PC-3 (cell line): Measurements from ENCODE around the gene GLRB. TPM values are rescaled to one million over a fixed set of nuclear protein-coding genes. Genes with fewer than 3 reads are reported as not detected.

Source experiments
- ATAC-seq: fragments of 200-7000 bp; cut with Tn5 transposase; 2 replicates; pipeline ENCODE4 v1.9.1; 2020; ENCODE audit warnings: mild to moderate bottlenecking, moderate library complexity
- BruUV-seq: library from RNA; stranded (reverse); fragments of 400-500 nt; replicated peaks from 2 replicates; lab custom pipeline; 2021; lab: Mats Ljungman, UMichigan
- CTCF ChIA-PET: fragments of 300-600 bp; sonication (Branson Sonifier 250); formaldehyde crosslinking; loops from one replicate; lab custom pipeline; 2022; ENCODE audit warnings: antibody characterized with exemption; lab: Charles Lee
- POLR2A ChIA-PET: fragments of 300-600 bp; sonication (Branson Sonifier 250); formaldehyde crosslinking; loops from one replicate; lab custom pipeline; 2022; ENCODE audit warnings: antibody characterized with exemption; ENCODE audit not compliant: unreplicated experiment; lab: Charles Lee
- DNase-seq: peaks from one replicate; pipeline ENCODE4 v3.0.0-alpha.2; 2015
- H2AFZ ChIP-seq: fragments of 300-600 bp; sonication (generic); 2 replicates; pipeline ENCODE4 v1.6.0; 2016; ENCODE audit warnings: antibody characterized with exemption, low read length
- H3F3A ChIP-seq: fragments of 300-600 bp; sonication (generic); one replicate; pipeline ENCODE4 v1.6.0; 2017; ENCODE audit warnings: antibody characterized with exemption, low read length, control low read depth, mild to moderate bottlenecking; ENCODE audit not compliant: unreplicated experiment
- H3K27ac ChIP-seq: fragments of 300-600 bp; sonication (generic); 2 replicates; pipeline ENCODE4 v1.5.1; 2016; ENCODE audit warnings: mild to moderate bottlenecking, low read length
- H3K27me3 ChIP-seq: fragments of 300-600 bp; sonication (generic); 2 replicates; pipeline ENCODE4 v1.6.1; 2016; ENCODE audit warnings: low read length, mixed read lengths
- H3K36me3 ChIP-seq: fragments of 300-600 bp; sonication (generic); 2 replicates; pipeline ENCODE4 v1.6.1; 2016; ENCODE audit warnings: low read depth, mixed run types, low read length, mixed read lengths
- H3K4me1 ChIP-seq: fragments of 300-600 bp; sonication (generic); 2 replicates; pipeline ENCODE4 v1.5.1; 2016; ENCODE audit warnings: low read length; ENCODE audit not compliant: insufficient read depth
- H3K4me2 ChIP-seq: fragments of 300-600 bp; sonication (generic); 2 replicates; pipeline ENCODE4 v1.6.0; 2016; ENCODE audit warnings: low read length
- H3K4me3 ChIP-seq: fragments of 300-600 bp; sonication (generic); 2 replicates; pipeline ENCODE4 v1.5.1; 2016; ENCODE audit warnings: mild to moderate bottlenecking, low read length, mixed read lengths
- H3K79me2 ChIP-seq: fragments of 300-600 bp; sonication (generic); 2 replicates; pipeline ENCODE4 v1.6.1; 2017; ENCODE audit warnings: low read length, mixed read lengths
- H3K9ac ChIP-seq: fragments of 300-600 bp; sonication (generic); 2 replicates; pipeline ENCODE4 v1.6.0; 2016; ENCODE audit warnings: mild to moderate bottlenecking, low read length
- H3K9me2 ChIP-seq: fragments of 300-600 bp; sonication (generic); replicated peaks from 2 replicates; pipeline ENCODE4 v1.6.1; 2016; ENCODE audit warnings: mixed run types, low read length, mixed read lengths
- H3K9me3 ChIP-seq: fragments of 300-600 bp; sonication (generic); 2 replicates; pipeline ENCODE4 v1.6.1; 2016; ENCODE audit warnings: low read length, mixed read lengths
- H4K20me1 ChIP-seq: fragments of 300-600 bp; sonication (generic); 2 replicates; pipeline ENCODE4 v1.6.1; 2016; ENCODE audit warnings: low read length, mixed read lengths
- EZH2 ChIP-seq: fragments of 300-600 bp; sonication (generic); IDR thresholded peaks from one replicate; pipeline ENCODE4 v1.6.1; 2017; ENCODE audit warnings: antibody characterized with exemption, mild to moderate bottlenecking, low read length; ENCODE audit not compliant: unreplicated experiment
- EZH2phosphoT487 ChIP-seq: fragments of 300-600 bp; sonication (generic); IDR thresholded peaks from 2 replicates; pipeline ENCODE4 v1.6.1; 2018; ENCODE audit warnings: mild to moderate bottlenecking, antibody characterized with exemption, low read length, borderline replicate concordance
- intact Hi-C: fragments of 100-400 bp; cut with micrococcal nuclease; formaldehyde crosslinking; loops from 2 replicates; pipeline ENCODE4 v1.9.0; 2023
- total RNA-seq: library from RNA; depleted of rRNA; stranded (reverse); fragments of >200 nt; gene quantifications from 2 replicates; pipeline ENCODE4 v1.2.3, GENCODE V29; 2014
- TF ChIP-seq, protein P1 (sequence below): fragments of 300-600 bp; sonication (generic); conservative IDR thresholded peaks from 2 replicates; pipeline ENCODE4 v1.5.1; 2017; ENCODE audit warnings: antibody characterized with exemption, low read depth, mild to moderate bottlenecking, low read length

Gene GLRB
- total RNA-seq, 1 experiment from 2014 or later: 4.1 TPM

DNA sequence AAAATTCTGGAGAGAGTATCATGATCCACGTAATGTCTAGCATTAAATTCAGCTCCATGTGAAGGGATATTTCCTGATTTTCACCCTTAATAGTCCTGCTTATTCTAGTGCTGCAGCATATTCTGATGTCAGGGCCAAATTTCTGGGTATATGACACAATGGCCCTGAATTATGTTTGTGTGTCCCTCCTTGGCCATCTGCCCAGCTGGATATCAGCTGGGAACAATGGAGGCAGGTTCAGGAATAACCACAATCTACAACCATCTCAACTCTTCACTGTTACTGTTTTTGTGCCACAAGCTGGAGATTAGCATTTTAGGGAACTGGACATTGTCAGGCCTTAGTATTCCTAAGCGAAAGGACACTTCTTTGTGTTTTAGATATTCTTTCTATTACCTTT, 3.5 kb downstream of the GLRB start:
- Histone ChIP-seq H3K9ac (no peak overlapping the region), H3K4me3 (no peak overlapping the region), H3K79me2 (no peaks in the 10 kb centered on the region), H3K27ac (no peak overlapping the region), H3K9me2 (no peaks in the 10 kb centered on the region), H4K20me1 (no peaks in the 10 kb centered on the region), H3K4me1 (peaks cover 7% of the 10 kb centered on the region; the same call in 1 of the 2 replicates), H3K9me3 (no peaks in the 10 kb centered on the region), H2AFZ (no peak overlapping the region), H3K4me2 (no peak overlapping the region), H3K27me3 (no peaks in the 10 kb centered on the region), H3F3A (no peaks in the 10 kb centered on the region), H3K36me3 (no peaks in the 10 kb centered on the region)
- TF ChIP-seq EZH2phosphoT487: no peak
- no peak for TF ChIP-seq EZH2
- TF ChIP-seq, protein P1, sequence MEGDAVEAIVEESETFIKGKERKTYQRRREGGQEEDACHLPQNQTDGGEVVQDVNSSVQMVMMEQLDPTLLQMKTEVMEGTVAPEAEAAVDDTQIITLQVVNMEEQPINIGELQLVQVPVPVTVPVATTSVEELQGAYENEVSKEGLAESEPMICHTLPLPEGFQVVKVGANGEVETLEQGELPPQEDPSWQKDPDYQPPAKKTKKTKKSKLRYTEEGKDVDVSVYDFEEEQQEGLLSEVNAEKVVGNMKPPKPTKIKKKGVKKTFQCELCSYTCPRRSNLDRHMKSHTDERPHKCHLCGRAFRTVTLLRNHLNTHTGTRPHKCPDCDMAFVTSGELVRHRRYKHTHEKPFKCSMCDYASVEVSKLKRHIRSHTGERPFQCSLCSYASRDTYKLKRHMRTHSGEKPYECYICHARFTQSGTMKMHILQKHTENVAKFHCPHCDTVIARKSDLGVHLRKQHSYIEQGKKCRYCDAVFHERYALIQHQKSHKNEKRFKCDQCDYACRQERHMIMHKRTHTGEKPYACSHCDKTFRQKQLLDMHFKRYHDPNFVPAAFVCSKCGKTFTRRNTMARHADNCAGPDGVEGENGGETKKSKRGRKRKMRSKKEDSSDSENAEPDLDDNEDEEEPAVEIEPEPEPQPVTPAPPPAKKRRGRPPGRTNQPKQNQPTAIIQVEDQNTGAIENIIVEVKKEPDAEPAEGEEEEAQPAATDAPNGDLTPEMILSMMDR: no peak
- ATAC-seq (no peak), DNase-seq (no peak)
- no TSS peak for BruUV-seq
- POLR2A ChIA-PET: no interaction called here
- CTCF ChIA-PET: no interaction called here
- intact Hi-C loops: no loop called here

DNA sequence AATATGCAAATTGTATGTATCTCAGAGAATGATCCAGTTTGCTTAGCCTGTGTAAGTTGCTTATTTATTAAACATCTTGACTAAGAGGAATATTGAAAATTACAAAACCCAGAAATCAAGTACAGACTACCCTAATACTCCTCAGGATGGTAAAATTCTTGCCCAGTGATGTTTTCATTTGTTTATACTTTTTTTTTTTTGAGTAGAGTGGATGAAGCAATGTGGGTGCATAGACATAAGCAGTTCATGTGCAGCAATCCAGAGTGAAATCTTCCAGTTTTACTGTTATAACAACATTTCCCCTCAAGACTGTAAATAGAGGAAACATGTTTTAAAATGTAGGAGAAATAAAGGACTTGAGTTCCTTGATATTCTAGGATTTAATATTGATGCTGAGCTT, 4.7 kb downstream of the GLRB start:
- ATAC-seq (no peak), DNase-seq (no peak)
- no peaks in the 10 kb centered on the region for H3K9me2 ChIP-seq
- no peak overlapping the region for H2AFZ ChIP-seq
- no peaks in the 10 kb centered on the region for H3K27me3 ChIP-seq
- TF ChIP-seq EZH2 (no peak), EZH2phosphoT487 (no peak)
- TF ChIP-seq, protein P1: no peak
- 0 out of 2 replicates have a peak, but pooled peaks cover under 1% of the 10 kb centered on the region for H3K4me1 ChIP-seq
- ChIA-PET CTCF (no interaction called here), POLR2A (no interaction called here)
- H3K4me3 ChIP-seq: no peak overlapping the region
- no peaks in the 10 kb centered on the region for H3K36me3 ChIP-seq
- H3F3A ChIP-seq: no peaks in the 10 kb centered on the region
- no peak overlapping the region for H3K9ac ChIP-seq
- no peaks in the 10 kb centered on the region for H4K20me1 ChIP-seq
- no peaks in the 10 kb centered on the region for H3K9me3 ChIP-seq
- H3K4me2 ChIP-seq: no peak overlapping the region
- no peak overlapping the region for H3K27ac ChIP-seq
- H3K79me2 ChIP-seq: no peaks in the 10 kb centered on the region
- no TSS peak for BruUV-seq
- intact Hi-C loops: no loop called here

DNA sequence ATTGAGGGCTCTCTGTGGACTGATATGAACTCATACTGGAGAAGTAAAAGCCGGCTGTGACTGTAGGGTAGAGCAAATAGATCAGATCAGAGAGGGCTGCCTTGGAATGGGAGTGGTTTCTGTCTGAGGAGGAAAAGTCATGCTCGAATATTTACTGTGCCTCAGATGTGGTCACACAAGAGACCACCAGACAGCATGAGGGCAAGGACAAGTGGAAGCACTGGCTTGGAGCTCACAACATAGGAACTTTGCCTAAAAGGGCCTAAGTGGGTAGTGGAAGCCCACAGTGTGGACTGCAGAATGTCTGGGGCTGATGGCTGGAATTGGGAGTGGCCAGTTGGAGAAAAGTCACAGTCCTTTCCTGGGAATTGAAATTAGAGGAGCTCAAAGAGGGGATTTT, 19.8 kb downstream of the GLRB start:
- Histone ChIP-seq H4K20me1 (no peaks in the 10 kb centered on the region), H3K9ac (no peak overlapping the region), H3K79me2 (no peaks in the 10 kb centered on the region), H3F3A (no peaks in the 10 kb centered on the region), H3K9me2 (no peaks in the 10 kb centered on the region), H3K4me1 (no peaks in the 10 kb centered on the region), H3K27me3 (no peaks in the 10 kb centered on the region), H3K27ac (no peak overlapping the region), H3K4me3 (no peak overlapping the region), H3K4me2 (no peak overlapping the region), H2AFZ (no peak overlapping the region), H3K36me3 (no peaks in the 10 kb centered on the region), H3K9me3 (no peaks in the 10 kb centered on the region)
- BruUV-seq: no TSS peak
- ChIA-PET POLR2A (no interaction called here), CTCF (no interaction called here)
- ATAC-seq (no peak), DNase-seq (no peak)
- intact Hi-C loops: no loop called here
- TF ChIP-seq EZH2phosphoT487: no peak
- TF ChIP-seq EZH2: no peak
- TF ChIP-seq, protein P1: no peak
